HG03520 (cell line): ENCODE measurements around the gene HBEGF.
A peak's percentile ranks its signal among the peaks of the same experiment; 100 is the strongest.
"Not testable (repeated sequence)": the region's sequence is repeated elsewhere in the genome, so short reads cannot be mapped to it uniquely, and the experiment has no call there.

Experiments used
- ATAC-seq: cut with Tn5 transposase; IDR thresholded peaks from one replicate; pipeline ENCODE4 v1.9.1; 2021; ENCODE audit warnings: mild to moderate bottlenecking, moderate library complexity; ENCODE audit not compliant: unreplicated experiment

Gene HBEGF

GRCh38 chr5:140361901-140362300 lies 15.5 kb upstream of the HBEGF start:
- ATAC-seq = no peak

DNA sequence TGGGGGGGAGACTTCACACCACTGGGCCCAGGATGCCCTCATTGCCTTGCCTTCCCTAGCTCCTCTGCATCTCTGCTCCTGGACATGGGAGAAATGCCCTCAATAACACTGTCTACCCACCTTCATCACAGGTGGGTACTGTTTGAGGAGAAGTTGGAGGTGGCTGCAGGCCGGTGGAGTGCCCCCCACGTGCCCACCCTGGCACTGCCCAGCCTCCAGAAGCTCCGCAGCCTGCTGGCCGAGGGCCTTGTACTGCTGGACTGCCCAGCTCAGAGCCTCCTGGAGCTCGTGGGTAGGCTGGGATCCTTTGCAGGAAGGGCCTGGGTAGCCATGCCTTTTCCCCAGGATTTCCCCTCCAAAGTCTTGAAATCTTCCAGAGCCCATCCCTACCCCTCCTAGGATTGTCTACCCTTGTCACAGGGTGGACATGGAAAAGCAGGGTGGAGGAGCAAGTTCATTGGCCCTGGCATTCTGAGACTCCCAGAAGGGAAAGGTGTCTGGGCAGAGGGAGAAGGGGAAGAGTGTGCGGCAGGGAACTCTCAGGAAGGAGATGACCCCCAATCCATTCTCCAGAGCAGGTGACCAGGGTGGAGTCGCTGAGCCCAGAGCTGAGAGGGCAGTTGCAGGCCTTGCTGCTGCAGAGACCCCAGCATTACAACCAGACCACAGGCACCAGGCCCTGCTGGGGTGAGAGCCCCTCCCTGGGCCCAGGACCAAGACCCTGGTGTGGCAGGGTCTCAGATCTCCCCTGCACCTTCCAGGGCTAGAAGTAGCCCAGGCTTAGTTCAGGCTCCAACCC lies 14.5 kb upstream of the HBEGF start:
- ATAC-seq = no peak

GRCh38 chr5:140360101-140360500 lies 13.7 kb upstream of the HBEGF start, which contains the start of gene SLC4A9:
Gene SLC4A9, plus strand, starts transcription at chr5:140360194. Its CDS starts 43 bp downstream, at chr5:140360237.
- ATAC-seq = no peak

DNA sequence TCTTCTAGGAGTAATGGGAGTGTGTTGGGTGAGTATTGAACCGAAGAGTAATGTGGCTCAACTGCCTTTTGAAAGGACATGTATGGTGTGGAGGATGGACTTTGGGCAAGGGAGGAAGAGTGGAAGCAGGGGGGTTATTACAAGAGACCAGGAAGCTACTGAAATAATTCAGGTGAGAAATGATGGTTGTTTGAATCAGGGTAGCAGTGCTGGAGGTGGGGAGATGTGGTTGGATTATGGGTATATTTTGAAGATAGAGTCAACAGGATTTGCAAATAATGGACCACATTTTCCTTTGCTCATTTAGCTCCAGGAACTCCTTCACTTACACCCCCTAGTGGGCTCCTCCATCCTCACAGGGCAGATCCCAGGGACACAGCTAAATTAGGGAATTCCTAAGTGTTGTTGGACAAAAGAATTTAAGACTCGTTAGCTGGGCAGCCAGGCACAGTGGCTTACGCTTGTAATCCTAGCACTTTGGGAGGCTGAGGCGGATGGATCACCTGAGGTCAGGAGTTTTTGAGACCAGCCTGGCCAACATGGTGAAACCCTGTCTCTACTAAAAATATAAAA lies 12.4 kb upstream of the HBEGF start:
- no peak for ATAC-seq

DNA sequence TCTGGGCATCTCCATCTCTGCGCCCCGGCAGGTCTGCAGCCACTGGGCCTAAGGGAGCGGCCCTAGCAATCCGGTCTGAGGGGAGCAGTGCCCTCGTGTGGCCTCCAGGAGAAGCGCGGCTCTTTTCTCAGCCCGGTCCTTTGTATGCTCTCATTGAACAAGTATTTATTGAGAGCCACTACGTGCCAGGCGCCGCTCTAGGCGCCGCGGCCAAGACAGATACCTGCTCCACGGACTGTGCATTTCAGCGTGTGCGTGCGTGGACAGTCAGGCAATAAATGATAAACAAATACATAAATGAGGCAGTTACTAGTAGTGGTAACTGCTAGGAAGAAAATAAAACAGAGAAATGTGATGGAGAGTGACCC lies 11.3 kb upstream of the HBEGF start:
- peak; percentile 95 for ATAC-seq

DNA sequence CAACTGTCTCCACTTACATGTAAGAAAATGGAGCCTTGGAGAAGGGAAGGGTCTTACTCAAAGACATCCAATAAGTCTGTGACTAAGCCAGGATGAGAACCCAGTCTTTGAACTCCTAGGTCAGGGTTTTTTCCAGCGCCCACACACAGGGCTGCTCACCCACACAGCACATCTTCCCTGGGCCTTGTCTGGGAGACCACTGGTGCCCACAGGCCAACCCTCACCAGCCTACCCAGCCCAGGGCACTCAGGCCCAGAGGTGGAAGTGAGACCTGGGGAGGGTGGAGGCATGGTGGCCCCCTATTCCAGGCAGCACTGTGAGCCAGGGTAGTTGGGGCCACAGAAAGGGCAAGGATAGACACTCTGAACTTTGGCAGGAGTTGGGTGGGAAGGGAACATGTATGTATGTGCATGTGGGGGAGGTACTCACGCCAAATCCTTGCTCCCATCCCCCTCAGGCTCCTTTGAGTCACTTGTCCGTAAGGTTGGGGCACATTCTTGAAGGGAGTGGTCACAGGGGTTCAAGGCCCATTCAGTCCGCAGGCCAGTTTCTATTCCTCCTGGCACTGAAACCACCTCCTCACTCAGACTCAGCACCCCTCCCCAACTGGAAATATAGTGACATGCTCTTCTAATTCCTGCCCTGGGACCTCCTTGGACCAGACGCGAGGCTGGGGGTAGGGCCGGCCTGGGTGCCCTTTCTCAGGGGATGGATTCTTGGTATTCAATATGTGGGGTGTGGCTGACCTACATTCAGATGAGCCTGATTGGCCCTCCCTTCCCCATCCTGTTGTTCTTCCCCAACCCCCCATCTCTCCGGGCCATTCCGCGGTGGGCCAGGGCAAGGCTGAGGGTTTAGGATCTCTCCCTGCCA lies 10.7 kb upstream of the HBEGF start:
- ATAC-seq = peak; percentile 10

- no peak for ATAC-seq
Measured at GRCh38 chr5:140355546-140355945, 9.1 kb upstream of the HBEGF start.

- peak; percentile 65 for ATAC-seq
Measured at GRCh38 chr5:140351609-140352334, 5.4 kb upstream of the HBEGF start.

GRCh38 chr5:140349244-140349643 lies 2.8 kb upstream of the HBEGF start:
- no peak for ATAC-seq

DNA sequence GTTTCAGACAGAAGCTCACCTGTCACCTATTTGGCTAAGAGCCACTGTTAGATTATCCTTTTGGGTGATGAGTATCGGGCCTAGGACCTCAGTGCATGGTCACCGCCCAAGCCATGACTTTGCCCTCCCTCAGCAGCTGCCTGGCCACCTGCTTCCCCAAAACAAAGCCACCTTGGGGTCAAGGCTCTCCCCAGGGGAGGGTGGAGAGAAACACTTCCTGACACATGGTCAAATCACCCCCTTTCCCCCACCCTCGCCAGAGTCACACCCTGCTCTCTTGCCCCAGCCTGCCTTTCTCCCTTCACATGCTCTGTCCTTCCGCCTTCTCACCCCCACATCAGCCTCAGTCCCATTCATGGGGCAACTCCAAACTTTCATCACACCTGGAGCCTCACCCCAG lies 1.7 kb upstream of the HBEGF start:
- ATAC-seq = no peak

DNA sequence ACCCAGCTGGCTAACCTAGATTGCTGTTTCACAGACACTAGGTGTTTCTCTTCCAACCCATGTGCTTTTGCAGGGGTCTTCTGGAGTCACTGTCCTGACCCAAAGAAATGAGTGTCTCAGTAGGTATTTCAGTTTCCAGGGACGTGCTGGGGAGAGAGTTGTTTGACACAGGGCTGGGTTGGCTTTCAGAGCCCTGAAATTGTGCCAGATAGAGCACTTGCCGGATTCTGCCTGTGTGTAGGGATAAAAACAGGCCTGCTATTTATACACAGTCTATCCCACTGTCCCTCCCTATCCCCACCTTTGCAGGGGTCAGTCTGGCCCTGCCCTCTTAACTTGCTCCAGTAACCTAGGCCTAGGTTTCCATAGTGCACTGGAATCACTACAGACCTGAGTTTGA lies 957 bp upstream of the HBEGF start:
- no peak for ATAC-seq

DNA sequence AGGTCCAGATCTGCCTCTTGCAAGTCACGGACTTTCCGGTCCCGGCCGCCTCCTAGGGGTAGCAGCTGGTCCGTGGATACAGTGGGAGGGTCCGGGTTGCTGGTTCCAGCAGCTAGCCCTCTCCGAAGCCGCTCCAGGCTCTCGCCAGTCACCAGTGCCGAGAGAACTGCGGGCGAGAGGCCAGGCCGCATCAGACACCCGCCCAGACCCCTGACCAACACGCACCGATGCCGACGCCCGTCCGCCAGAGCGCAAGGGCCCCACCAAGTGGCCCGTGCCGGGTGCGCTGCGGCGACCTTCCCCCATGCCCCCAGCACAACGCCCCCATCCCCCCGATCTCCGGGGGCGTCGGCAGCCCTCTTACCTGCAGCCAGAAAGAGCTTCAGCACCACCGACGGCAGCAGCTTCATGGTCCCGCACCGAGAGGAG lies 470 bp downstream of the HBEGF start:
- ATAC-seq = peak; percentile 4

GRCh38 chr5:140344683-140345423 lies 1.6 kb downstream of the HBEGF start:
- no peak for ATAC-seq

DNA sequence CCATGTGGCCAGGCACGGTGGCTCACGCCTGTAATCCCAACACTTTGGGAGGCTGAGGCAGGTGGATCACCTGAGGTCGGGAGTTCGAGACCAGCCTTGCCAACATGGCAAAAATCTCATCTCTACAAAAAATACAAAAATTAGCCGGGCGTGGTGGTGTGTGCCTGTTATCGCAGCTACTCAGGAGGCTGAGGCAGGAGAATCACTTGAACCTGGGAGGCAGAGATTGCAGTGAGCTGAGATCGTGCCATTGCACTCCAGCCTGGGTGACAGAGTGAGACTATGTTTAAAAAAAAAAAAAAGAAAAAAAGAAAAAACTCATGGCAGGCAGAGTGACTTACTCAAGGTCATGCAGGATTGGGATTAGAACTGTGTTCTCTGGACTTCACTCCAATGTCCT lies 2.6 kb downstream of the HBEGF start:
- not testable (repeated sequence) for ATAC-seq

GRCh38 chr5:140342896-140343295 lies 3.5 kb downstream of the HBEGF start:
- no peak for ATAC-seq

DNA sequence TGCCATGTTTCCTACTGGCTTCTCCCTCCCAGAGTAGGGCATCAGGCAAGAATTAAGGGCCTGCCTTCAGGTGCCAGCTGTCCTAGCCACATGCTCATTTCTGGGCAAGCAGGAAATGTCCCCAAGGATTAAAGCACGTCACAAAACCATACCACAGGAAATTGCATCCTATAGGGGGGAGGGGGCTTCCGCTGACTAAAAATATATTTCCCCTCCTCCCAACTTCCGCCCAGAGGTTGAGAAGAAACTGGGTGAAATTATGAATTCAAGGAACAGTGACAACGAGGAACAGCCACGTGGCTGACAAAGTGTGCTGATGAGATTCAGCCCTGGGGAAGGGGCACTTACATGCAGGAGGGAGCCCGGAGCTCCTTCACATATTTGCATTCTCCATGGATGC lies 4.1 kb downstream of the HBEGF start:
- ATAC-seq = no peak

GRCh38 chr5:140341591-140341990 lies 4.8 kb downstream of the HBEGF start:
- no peak for ATAC-seq

DNA sequence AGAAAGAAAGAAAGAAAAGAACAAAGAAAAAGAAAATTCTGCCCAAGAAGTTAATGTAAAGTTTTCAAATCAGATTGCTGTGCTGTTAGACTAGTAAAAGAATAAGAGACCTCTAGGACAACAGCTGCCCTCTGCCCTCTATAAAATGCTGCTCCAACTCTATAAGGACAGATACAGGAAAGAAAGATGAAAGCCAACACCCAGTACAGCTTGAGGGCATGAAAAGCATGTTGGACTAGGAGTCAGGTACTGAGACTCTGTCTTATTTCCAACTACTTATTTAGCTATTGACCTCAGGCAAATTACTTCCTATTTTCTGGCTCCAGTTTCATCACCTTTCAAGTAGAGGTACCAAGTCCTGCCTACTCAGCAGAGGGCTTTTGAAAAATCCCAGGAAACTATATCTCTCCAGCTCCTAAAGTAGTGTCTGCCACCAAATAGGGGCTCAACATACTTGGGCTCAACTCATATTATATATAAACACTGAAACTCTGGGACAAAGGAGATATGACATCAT lies 5.7 kb downstream of the HBEGF start:
- no peak for ATAC-seq

DNA sequence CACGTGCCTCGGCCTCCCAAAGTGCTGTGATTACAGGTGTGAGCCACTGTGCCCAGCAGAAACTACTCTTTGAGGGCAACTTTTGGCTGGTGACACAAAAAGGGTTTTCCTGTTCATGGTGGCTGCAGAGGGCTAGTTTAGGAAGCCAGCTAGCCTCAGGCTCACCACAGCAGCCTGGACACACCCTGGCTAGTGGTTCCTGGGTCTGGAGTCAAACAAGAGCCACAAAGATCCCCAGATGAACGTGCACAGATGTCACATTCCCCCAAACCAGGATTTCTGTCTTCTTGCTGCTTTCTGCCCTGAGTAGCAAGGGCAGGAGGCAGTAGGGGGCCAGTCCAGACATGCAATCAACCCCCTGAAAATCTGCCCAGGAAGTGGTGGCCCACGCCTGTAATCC lies 6.8 kb downstream of the HBEGF start:
- no peak for ATAC-seq

- no peak for ATAC-seq
Measured at GRCh38 chr5:140338908-140339307, 7.5 kb downstream of the HBEGF start.
